Stimulated activated CD8-positive, alpha-beta memory T cell treated with anti-CD3 and anti-CD28 coated beads, Interleukin-12 subunit alpha, Interleukin-12 subunit beta, amount 100 ng/mL, for 1 hour (primary cell): ENCODE measurements around the gene IMPACT.

Experiments used
- DNase-seq: peaks from one replicate; pipeline ENCODE4 v3.0.0-alpha.2; 2020; ENCODE audit warnings: low read depth

Gene IMPACT, protein sequence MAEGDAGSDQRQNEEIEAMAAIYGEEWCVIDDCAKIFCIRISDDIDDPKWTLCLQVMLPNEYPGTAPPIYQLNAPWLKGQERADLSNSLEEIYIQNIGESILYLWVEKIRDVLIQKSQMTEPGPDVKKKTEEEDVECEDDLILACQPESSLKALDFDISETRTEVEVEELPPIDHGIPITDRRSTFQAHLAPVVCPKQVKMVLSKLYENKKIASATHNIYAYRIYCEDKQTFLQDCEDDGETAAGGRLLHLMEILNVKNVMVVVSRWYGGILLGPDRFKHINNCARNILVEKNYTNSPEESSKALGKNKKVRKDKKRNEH

GRCh38 chr18:24426398-24427294 lies at the start of gene IMPACT:
TSS of gene IMPACT (plus strand) at chr18:24426670. CDS start at chr18:24426757, 87 bp downstream.
- peak; percentile 62 for DNase-seq

- DNase-seq = no peak
Observed at GRCh38 chr18:24378598-24378997, 47.9 kb upstream of the IMPACT start.

DNA sequence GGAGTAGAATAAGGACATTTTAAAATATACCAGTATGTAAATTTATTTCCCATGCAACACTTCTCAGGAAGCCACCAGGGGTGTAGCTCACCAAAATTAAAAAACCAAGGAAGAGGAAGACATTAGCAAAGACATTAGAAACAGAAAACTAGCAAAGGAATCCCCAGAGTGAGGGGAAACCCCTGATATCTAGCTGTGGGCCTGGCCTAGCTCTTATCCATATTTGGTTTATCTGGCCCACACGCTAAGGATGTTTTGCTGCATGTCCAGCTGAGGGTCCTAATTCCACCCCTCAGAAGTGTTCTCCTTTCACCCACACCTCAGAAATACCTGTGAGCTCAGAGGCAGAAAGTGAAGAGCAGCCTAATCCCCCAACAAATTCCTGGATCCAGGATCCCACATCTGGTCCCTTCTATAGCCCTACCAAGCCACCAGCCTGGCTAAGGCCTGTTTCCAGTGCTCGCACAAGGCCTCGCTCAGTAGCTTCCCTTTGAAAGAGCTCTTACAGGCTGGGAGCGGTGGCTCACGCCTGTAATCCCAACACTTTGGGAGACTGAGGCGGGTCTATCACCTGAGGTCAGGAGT lies 46.2 kb upstream of the IMPACT start:
- no peak for DNase-seq

- DNase-seq = no peak
Observed at GRCh38 chr18:24381126-24381525, 45.3 kb upstream of the IMPACT start.

DNA sequence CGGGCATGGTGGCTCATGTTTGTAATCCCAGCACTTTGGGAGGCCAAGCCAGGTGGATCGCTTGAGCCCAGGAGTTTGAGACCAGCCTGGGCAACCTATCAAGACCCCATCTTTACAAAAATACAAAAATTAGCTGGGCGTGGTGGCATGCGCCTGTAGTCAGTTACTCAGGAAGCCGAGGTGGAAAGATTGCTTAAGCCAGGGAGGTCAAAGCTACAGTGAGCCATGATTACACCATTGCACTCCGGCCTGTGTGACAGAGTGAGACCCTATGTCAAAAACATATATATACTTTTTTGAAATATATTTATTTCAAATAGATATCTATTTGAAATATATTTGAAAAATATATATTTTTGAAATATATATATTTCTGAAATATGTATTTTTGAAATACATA lies 39.8 kb upstream of the IMPACT start:
- DNase-seq = no peak

GRCh38 chr18:24388957-24389356 lies 37.5 kb upstream of the IMPACT start:
- DNase-seq = no peak

GRCh38 chr18:24395049-24395795 lies 31.2 kb upstream of the IMPACT start:
- no peak for DNase-seq

- no peak for DNase-seq
Observed at GRCh38 chr18:24396082-24396633, 30.3 kb upstream of the IMPACT start.

DNA sequence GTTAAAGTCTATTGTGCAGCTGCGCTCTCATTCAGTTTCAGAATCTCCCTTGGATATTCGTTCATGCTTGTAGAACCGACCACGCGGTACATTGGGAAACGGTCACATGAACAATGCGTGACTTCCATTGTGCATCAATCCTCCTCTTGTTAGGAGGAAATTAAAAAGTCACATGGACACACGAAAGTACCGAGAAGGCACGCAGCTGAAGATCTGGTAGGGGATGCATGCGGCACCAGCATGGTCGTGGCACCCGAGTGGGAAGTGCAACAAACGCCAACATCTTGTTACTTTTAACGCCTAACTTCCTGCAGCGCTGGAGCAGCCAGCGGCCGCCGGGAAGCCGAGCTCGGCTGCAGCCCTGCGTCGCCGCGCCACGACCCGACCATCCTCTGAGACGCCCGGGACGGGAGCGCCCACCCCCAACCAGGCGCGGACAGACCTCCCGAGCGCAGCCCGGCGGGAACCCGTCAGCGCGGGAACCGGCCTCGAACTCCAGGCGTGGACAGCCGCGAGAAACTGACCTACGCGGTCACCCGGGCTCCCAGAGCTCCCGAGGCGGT lies 29.3 kb upstream of the IMPACT start:
- DNase-seq = no peak

- peak; percentile 70 for DNase-seq
Observed at GRCh38 chr18:24397694-24398368, 28.6 kb upstream of the IMPACT start, which contains the start of gene OSBPL1A. TSS of gene OSBPL1A (minus strand) at chr18:24397824. CDS start at chr18:24377533, 20,291 bp downstream.

DNA sequence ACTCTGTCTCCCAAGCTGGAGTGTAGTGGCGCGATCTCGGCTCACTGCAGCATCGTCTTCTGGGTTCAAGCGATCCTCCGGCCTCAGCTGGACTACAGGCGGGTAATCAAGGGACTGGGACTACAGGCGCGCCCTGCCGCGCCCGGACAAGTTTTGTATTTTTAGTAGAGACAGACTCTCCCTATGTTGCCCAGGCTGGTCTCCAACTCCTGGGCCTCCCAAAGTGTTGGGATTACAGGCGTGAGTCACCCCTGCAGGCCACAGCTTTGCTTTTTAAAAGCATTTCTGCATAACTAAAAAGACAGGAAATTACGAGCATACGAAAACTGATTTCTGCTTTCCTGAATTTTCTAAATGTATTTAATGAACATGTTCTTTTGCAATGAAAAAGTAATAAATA lies 27.9 kb upstream of the IMPACT start:
- no peak for DNase-seq

DNA sequence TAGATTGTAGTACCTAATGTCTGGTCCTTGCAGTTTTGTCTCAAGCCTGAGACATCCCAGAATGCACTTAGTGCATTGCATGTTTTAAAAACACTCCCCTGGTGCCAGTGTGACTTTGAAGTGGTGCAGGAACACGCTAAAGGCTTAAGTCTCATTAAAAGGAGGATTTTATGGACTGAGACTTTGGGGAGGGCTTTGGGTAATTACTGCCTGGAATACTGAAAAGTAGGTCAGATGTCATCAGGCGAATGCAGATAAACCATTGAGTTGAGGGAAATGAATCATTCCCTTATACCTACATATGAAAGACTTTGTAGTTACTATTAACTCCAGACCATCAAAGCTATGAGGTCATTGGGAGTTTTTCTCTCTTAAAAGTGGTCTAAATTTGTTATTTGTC lies 25.9 kb upstream of the IMPACT start:
- DNase-seq = no peak

DNA sequence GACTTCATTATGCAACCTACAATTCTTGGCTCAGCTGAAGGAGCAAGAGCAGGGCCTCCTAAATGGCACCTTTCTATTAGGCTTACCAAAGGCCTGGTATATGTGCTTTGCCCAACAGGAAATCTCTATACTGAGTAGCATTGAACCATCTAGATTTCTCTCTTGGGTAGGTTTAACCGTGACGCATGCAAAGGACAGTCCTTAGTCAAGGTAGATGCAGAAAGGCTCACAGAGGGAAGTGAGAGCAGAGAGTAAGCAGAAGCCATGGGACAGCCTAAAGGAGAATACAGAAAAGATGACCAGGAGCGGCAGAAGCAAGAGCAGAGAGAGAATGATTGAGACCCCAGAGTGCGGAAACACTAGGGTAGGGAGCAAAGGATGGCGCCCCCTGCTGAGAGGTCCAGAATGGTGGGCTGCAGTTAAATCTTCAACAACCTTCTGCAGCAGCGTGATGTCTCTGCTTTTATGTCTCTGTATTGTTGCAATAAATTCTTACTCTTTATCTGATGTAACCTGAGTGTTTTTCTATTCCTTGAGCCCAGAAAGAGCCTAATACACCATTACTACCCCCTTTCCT lies 24.2 kb upstream of the IMPACT start:
- DNase-seq = no peak

GRCh38 chr18:24403076-24403475 lies 23.4 kb upstream of the IMPACT start:
- no peak for DNase-seq

DNA sequence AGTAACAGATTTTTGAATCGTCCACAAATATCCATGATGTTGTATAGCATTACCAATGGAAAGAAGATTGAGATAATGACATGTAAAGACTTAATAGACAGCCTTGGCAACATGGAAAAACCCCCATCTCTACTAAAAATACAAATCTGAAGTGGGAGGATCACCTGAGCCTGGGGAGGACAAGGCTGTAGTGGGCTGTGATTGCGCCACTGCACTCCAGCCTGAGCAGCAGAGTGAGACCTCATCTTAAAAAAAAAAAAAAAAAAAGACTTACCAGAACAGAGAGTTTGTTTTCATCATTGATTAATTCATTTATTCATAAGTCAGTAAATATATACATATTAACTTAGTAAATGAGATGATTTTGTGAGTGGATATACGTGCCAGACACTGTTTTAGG lies 21.9 kb upstream of the IMPACT start:
- DNase-seq = no peak

DNA sequence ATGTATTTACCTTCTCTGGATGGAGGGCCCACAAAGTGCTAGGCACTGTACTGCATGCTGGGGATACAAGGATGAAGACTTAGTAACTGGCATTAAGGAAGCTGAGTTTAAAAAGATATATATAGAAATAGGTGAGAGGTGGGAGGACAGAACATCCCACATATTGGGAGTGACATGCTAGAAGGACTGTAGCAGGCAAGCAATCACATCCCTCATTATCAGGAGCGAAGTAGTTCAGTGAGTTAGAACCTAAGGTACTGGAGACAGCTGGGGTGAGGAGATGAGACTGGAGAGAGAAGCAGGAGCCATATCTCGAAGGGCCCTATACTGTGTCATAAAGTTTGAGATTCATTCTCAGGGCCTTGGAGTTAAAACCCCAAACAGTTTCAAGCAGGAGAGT lies 18.0 kb upstream of the IMPACT start:
- no peak for DNase-seq

DNA sequence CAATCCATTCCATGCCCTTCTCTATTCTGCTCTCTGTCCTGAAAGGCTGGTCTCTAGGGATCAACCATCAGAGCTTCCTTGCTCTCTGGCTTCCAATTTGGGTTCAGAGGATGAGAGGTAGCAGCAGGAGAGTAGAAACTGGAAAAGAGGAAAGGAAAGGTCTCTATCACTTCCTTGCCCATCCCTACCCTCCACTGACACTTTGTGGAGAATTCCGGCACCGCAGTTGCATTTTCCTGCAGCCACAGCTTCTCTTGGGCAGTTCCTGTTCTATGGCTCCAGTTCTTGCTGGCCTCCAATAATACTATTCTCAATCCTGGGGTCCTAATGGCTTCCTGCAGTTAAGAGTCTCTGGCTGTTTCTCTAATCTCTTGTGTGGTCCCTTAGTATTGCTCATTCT lies 13.3 kb upstream of the IMPACT start:
- DNase-seq = no peak

- no peak for DNase-seq
Observed at GRCh38 chr18:24414349-24415003, 12.0 kb upstream of the IMPACT start.

DNA sequence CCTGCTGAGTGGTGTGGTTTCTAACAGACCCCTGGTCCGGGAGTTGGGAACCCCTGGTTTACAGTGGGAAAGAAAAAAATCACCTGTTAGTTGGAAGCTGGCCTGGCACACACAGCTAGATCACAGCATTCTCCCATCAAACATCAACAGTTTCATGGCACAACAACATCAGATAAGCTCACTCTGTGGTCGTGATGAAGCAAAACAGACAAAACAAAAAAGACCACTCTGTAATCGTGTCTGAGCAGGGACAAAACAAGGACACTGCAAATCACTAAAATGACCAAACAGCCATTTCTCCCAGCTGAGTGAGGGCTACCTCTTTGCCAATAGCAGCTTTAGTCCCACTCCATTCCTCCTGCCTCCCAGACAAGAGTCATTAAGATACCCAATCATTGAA lies 9.0 kb upstream of the IMPACT start:
- DNase-seq = no peak

DNA sequence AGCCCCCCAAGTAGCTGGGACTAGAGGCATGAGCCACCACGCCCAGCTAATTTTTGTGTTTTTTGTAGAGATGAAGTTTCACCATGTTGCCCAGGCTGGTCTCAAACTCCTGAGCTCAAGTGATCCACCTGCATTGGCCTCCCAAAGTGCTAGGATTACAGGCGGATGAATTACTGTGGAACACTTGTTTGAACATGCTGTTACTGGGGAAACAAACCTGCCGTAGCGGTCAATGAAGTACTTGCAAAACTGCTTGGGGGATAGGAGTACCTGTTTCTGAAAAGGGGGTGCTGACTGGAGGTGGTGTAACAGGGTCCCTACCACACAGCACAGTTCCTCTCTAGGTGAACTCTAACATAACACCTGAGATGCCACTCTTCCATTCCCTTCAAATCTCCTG lies 5.9 kb upstream of the IMPACT start:
- DNase-seq = no peak
